Measurements from ENCODE around the gene CORO6. TPM values are rescaled to one million over a fixed set of nuclear protein-coding genes. Genes with fewer than 3 reads are reported as not detected.
A peak's percentile ranks its signal among the peaks of the same experiment; 100 is the strongest.

CORO6 gene
- total RNA-seq, 1 donor from 2014 or later, result 7.1 TPM

DNA sequence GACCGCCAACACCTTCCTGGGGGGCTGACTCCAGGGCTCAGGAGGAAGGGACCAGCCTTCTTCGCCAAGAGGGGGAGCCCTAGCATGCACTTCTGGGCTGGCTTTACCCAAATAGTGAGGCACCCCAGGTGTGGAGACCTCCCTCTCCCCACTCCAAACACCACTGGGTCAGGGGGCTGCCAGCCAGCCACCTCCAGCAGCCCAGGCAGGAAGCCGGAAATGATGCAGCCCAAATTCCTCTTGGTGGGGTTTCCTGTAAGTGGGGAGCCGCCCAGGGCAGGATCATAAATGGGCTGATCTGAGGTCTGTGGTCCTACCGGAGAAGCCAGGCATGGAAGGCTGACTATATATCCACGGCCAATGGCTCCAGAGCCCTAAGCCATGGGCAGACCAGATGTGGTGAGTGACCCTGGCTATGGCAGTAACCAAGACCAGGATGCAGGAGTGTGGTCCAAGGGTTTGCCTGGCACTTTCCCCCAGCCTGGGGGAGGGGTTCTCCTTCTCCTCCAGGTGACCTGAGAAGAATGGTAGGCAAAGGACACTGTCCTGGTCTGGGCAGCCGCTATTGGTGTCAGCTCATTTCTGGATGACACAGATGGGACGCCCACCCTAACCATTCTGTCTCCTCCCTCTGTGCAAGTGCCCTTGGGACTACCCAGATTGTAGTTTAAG, 37.5 kb downstream of the CORO6 start:
- Mint-ChIP-seq H3K36me3 (ENCODE audit: unreplicated experiment) (peaks cover 5% of the 10 kb centered on the region), H3K4me3 (ENCODE audit: unreplicated experiment) (no peak overlapping the region), H3K4me1 (ENCODE audit: unreplicated experiment) (peaks cover 47% of the 10 kb centered on the region), H3K9me3 (ENCODE audit: unreplicated experiment) (no peaks in the 10 kb centered on the region), H3K27me3 (ENCODE audit: unreplicated experiment) (no peaks in the 10 kb centered on the region), H3K27ac (ENCODE audit: unreplicated experiment) (peak overlapping the region; percentile 80)
- TF ChIP-seq, protein P1, sequence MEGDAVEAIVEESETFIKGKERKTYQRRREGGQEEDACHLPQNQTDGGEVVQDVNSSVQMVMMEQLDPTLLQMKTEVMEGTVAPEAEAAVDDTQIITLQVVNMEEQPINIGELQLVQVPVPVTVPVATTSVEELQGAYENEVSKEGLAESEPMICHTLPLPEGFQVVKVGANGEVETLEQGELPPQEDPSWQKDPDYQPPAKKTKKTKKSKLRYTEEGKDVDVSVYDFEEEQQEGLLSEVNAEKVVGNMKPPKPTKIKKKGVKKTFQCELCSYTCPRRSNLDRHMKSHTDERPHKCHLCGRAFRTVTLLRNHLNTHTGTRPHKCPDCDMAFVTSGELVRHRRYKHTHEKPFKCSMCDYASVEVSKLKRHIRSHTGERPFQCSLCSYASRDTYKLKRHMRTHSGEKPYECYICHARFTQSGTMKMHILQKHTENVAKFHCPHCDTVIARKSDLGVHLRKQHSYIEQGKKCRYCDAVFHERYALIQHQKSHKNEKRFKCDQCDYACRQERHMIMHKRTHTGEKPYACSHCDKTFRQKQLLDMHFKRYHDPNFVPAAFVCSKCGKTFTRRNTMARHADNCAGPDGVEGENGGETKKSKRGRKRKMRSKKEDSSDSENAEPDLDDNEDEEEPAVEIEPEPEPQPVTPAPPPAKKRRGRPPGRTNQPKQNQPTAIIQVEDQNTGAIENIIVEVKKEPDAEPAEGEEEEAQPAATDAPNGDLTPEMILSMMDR (IDR thresholded peaks at IDR 0.05), result peak; percentile 28
- DNase-seq (ENCODE audit: extremely low spot score, unreplicated experiment), result no peak

- peaks cover 42% of the 10 kb centered on the region for H3K4me1 Mint-ChIP-seq (ENCODE audit: unreplicated experiment)
- peak overlapping the region; percentile 14 for H3K4me3 Mint-ChIP-seq (ENCODE audit: unreplicated experiment)
- DNase-seq (ENCODE audit: extremely low spot score, unreplicated experiment), result no peak
- H3K36me3 Mint-ChIP-seq (ENCODE audit: unreplicated experiment), result peaks cover 8% of the 10 kb centered on the region
- no peaks in the 10 kb centered on the region for H3K27me3 Mint-ChIP-seq (ENCODE audit: unreplicated experiment)
- TF ChIP-seq, protein P1 (IDR thresholded peaks at IDR 0.05), result no peak
- peak overlapping the region; percentile 80 for H3K27ac Mint-ChIP-seq (ENCODE audit: unreplicated experiment)
- H3K9me3 Mint-ChIP-seq (ENCODE audit: unreplicated experiment), result no peaks in the 10 kb centered on the region
These were observed 38.1 kb downstream of the CORO6 start for GRCh38 chr17:29584452-29585079.

- H3K4me1 Mint-ChIP-seq (ENCODE audit: unreplicated experiment), result peaks cover 42% of the 10 kb centered on the region
- no peaks in the 10 kb centered on the region for H3K9me3 Mint-ChIP-seq (ENCODE audit: unreplicated experiment)
- H3K36me3 Mint-ChIP-seq (ENCODE audit: unreplicated experiment), result peaks cover 8% of the 10 kb centered on the region
- TF ChIP-seq, protein P1 (IDR thresholded peaks at IDR 0.05), result no peak
- peak overlapping the region; percentile 80 for H3K27ac Mint-ChIP-seq (ENCODE audit: unreplicated experiment)
- H3K27me3 Mint-ChIP-seq (ENCODE audit: unreplicated experiment), result no peaks in the 10 kb centered on the region
- no peak overlapping the region for H3K4me3 Mint-ChIP-seq (ENCODE audit: unreplicated experiment)
- DNase-seq (ENCODE audit: extremely low spot score, unreplicated experiment), result no peak
These were observed 39.1 kb downstream of the CORO6 start for GRCh38 chr17:29583324-29584248.

DNA sequence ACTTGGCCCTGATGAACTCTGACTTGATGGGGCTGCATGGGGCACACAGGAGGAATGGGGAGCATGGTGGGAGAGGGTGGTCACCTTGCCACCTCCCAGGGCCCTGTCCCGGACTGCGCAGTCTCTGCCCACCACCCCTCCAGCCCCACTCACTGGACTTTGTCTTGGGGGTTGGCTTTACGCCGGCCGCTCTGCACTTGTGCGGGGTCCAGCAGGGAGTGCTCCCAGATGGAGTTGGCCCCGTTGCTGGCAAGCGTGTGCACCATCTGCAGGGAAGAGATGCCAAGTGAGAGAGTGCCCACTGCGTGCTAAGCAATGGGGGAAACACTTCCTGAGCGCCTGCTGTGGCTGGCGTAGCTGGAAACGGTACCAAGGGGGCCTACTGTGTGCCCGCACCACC, 39.9 kb downstream of the CORO6 start:
- no peak overlapping the region for H3K27ac Mint-ChIP-seq (ENCODE audit: unreplicated experiment)
- TF ChIP-seq, protein P1 (IDR thresholded peaks at IDR 0.05), result no peak
- DNase-seq (ENCODE audit: extremely low spot score, unreplicated experiment), result no peak
- peaks cover 37% of the 10 kb centered on the region for H3K4me1 Mint-ChIP-seq (ENCODE audit: unreplicated experiment)
- H3K27me3 Mint-ChIP-seq (ENCODE audit: unreplicated experiment), result no peaks in the 10 kb centered on the region
- no peak overlapping the region for H3K4me3 Mint-ChIP-seq (ENCODE audit: unreplicated experiment)
- H3K36me3 Mint-ChIP-seq (ENCODE audit: unreplicated experiment), result peaks cover 13% of the 10 kb centered on the region
- H3K9me3 Mint-ChIP-seq (ENCODE audit: unreplicated experiment), result no peaks in the 10 kb centered on the region

All from osteocyte (in vitro differentiated cells).